COLO668 (cell line): ENCODE measurements around the gene LGALS3BP.
"Not testable (repeated sequence)": the region's sequence is repeated elsewhere in the genome, so short reads cannot be mapped to it uniquely, and the experiment has no call there.

Experiments used
- DNase-seq: peaks from one replicate; lab custom pipeline; 2025; ENCODE audit not compliant: unreplicated experiment; lab: John Stamatoyannopoulos, UW

The LGALS3BP gene, protein sequence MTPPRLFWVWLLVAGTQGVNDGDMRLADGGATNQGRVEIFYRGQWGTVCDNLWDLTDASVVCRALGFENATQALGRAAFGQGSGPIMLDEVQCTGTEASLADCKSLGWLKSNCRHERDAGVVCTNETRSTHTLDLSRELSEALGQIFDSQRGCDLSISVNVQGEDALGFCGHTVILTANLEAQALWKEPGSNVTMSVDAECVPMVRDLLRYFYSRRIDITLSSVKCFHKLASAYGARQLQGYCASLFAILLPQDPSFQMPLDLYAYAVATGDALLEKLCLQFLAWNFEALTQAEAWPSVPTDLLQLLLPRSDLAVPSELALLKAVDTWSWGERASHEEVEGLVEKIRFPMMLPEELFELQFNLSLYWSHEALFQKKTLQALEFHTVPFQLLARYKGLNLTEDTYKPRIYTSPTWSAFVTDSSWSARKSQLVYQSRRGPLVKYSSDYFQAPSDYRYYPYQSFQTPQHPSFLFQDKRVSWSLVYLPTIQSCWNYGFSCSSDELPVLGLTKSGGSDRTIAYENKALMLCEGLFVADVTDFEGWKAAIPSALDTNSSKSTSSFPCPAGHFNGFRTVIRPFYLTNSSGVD

DNA sequence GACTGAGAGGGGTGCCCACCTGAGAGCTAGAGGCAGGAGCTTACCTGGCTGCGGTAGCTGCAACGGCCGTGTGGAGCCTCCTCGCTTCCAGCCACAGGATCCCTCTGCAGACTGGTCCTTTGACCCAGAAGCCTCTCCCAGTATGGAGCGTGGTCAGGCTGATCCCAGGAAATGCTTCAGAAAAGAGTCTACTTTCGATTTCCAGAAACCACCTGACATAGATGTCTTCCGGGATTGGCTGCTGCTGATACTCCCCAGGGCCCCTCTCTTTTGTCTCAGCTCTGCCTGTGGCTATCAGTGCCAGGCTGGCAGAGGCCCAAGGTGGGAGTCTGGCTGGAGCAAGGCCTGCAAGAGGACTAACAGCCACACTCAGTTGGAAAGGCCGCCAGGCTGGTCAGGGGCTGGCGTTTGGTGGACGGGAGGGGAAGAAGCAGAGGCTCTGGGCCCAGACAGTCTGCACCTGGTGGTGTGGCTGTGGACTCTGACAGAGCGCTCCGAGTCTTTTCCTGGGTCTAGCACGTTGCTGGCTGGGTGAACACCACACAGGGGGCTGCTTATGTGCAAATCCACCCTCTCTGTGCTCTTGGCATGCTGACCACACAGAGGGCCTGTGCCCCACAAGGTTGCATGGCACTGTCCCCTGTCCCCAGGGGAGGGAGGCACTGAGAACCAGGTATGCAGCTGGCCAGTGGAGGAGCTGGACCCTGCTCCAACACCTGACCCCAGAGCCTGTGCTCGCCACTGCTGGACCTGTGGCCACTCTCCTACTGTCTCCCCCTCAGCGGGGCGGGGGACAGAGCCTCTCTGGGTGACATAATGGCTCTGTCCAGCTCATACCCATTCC lies at the start of gene LGALS3BP:
LGALS3BP (minus strand) TSS at position 144 of the 844 bp plus-strand sequence. CDS start 2,732 bp downstream, outside the sequence.
- DNase-seq: peak; percentile 72

DNA sequence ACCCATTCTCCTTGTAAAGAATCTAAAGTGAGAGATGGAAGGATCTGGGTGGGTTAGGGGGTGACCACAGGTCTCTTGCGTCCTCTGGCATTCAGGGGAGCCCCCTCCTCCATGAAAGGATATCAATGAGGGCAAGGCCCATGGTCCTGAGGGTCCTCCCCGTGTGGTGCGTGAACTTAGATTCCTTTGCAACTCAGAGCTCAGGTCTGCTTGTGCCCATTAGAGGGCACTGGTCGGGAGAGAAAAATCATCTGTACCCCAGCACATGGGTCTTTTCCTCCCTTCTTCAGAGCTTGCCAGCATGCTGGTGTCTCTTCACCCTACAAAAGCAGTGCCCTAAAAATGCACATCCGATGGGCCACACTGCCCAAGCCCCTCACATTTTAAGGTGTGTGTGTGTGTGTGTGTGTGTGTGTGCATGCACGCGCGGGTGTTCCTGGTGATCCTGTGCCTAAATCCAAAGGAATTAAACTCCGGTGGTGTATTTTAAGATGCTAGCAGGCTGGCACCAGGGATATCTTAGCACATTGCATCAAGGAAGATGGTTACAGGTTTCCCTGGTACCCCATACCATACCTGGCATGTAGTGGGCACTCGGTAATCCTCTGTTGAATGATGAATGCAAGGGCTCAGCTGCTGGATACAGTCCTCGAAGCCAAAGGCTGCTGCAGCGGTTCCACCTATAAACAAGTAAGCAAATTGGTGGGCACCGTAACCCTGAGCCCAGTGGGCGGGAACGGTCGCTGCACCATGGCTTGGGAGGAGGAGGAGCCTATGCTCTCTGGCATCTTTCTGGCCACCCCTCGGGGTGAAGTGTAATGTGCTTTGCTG lies 49.0 kb upstream of the LGALS3BP start:
- no peak for DNase-seq

DNA sequence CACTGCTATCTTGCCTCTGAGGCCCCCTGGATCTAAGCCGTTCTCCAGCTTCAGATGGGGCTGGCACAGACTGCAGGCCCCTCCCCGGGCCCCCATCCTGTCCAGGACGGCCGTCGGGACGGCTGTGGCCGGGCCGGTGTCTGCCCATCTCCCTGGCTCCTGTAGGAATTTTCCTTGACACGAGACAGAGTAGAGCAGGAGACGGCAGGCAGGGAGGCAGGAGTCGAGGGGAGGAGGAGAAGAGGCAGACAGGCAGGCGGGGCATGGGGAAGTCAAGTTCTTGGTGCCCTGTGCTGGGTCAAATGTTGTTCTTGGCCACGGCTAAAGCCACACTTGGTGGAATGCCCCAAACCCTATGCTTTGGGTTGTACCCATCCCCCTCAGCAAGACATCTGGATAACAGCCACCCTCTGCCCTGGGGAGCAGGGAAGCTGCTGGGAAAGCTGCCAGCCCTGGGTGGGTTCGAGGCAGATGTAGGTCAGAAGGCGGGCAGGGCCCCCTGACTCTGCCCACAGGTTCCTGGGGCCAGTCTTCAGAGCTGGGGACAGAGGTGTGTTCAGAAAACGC lies 48.3 kb upstream of the LGALS3BP start:
- DNase-seq: no peak

DNA sequence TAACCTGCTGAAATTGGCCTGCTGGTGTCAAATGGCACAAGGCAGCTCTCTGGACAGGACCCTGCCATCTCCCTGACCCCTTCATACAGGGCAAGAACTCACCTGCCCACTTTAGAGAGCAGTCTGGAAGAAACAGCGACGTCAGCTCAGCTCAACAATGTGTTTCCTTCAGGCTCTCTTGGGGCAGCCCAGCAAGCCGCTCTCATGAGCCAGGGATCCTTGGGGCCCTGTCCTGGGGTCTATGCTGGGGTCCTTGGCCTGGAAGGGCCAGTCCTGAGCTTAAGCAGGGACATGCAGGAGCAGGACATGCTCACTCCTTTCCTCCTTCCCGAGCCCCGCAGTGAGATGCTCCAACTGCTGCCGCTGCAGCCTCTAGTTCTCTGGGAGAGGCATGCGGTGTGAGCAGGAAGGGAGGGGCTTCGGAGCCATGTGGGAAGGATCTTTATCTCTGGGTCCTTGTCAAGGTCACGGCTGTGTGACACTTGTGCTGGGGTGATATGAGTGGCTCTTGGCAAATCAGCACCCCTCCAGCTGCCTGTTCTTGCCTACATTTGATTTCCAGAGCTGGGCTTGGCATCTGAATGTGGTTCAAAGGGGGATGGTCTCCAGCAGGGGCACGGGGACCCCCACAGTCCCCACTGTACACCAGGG lies 47.7 kb upstream of the LGALS3BP start:
- DNase-seq: no peak

DNA sequence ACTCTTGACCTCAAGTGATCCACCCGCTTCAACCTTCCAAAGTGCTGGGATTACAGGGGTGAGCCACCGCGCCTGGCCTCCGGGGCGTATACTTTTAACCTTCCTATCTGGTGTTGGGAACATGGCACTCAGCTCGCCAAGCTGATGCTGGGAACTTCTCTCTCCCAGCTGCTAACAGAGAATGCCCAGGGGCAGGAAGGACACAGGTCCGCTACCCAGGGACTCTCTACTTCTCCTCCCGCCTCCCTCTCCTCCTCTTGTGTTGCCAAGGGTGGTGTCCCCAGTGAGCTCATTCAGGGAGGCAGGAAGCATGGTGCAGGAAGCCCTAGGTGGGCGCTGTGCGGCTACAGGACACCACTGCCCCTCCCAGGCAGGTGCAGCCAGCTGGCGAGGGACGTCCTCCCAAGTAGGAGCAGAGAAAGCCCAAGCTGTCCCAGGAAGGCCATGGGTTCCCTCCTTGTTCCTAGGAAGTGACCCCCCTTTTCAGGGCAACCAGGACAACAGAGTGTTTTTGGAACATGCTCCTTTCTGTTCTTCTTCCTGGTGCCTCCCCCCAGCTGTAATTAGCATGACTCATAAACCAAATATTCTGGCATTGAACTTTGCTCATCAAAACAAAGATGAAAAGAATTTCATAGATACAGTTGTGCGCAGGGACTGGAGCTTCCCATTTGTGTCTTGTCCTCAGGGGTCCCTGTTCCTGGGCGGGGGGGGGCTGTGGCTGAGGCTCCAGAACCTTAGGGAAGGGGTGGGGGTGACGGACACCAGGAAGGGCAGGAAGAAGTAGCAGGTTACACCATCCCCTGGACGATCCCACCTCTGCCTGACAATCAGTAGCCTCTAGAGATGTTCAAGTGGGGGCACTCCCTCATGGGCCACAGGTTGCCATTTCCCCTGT lies 46.9 kb upstream of the LGALS3BP start:
- DNase-seq: peak; percentile 63

DNA sequence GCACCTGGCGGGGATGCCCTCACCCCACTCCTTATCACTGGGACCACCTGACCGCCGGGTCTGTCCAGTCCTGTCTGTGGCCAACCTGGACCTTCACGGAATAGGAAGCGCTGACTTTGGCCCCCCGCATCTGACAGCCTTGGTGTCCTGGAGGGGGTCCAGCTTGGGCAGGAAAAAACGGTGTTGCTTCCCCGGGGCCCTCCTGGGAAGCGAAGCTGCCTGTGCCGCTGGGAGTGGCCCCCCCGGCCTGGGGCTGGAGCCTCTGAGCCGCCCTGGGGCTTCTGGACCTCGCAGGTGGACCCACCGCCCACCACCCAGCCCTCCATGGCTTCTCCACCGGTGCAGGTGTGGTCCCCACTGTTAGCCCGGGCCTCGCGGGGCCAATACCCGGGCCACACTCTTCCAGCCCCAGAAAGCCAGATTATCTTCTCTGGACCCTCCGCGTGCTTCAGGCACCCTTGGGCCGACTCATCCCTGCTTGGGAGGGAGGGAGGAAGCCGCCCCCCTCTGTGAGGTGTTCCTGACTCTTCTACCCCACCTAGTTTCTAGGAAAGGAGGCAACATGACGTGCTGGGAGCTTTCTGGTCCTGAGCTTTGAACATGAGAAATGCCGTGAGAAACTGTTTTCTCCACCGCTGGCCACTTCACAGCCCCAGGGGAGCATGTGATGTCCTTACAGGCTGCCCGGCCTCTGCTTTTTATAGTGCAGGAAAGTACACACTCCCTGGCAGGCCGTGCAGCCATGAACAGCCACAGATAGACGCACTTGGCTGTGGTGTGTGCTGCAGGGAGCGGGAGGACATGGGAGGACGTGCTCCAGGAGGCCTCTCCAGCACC lies 45.4 kb upstream of the LGALS3BP start:
- peak; percentile 30 for DNase-seq

DNA sequence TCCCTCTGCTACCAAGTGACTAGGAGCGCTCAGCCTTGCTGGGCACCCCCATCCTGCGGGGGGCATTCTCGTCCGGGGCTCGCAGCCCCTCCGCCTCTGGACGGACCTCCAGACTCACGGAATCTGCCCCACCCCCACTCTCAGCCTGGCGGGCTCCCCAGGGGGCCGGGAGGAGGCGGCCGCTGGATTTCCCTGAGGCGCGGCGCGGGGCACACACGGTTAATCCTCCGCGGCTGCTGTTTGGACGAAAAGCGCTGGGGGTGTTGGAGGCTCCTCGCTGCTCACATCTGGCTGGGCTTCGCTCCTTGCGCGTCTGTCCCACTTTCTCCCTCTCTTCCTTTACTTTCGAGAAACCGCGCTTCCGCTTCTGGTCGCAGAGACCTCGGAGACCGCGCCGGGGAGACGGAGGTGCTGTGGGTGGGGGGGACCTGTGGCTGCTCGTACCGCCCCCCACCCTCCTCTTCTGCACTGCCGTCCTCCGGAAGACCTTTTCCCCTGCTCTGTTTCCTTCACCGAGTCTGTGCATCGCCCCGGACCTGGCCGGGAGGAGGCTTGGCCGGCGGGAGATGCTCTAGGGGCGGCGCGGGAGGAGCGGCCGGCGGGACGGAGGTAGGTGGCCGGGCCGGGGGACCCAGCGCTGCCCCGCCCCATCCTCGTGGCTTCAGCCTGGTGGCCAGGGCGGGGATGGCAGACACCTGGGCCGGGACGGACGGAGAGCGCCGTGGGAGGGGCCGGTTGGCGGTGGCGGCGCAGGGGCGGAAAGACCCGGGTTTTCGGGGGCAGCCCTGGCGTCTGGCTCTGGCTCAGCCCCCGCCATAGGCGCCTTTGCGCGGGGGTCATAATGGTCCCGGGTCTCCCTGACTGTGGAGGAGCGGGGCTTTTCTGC lies 44.4 kb upstream of the LGALS3BP start, which contains the start of gene C1QTNF1:
C1QTNF1 (plus strand) TSS at position 284 of the 886 bp plus-strand sequence. CDS start 19,800 bp downstream, outside the sequence.
- DNase-seq: peak; percentile 68

DNA sequence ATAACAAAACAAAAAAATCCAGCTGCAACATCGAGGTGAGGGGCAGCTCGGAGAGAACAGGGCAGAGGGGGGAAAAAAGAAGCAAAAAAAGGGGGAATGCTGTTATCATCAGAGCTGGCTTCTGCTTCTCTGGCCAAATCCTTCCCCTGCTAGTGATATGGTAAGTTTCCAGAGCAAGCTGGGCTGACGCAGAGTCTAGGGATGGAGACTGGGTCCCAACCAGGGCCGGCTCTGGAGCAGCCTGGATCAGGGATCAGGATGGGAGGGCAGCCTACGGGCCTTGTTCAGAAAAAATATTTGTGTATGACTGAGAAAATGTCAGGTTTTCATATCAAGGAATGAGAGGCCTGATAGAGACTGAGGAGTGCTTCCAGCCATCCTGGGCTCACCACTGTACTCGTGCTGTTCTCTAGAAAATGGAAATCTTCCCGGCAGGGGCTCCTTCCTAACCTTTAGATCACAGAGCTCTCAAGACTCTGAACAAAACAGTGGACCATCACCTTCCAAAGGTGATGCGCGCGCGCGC lies 43.5 kb upstream of the LGALS3BP start:
- DNase-seq: no peak

DNA sequence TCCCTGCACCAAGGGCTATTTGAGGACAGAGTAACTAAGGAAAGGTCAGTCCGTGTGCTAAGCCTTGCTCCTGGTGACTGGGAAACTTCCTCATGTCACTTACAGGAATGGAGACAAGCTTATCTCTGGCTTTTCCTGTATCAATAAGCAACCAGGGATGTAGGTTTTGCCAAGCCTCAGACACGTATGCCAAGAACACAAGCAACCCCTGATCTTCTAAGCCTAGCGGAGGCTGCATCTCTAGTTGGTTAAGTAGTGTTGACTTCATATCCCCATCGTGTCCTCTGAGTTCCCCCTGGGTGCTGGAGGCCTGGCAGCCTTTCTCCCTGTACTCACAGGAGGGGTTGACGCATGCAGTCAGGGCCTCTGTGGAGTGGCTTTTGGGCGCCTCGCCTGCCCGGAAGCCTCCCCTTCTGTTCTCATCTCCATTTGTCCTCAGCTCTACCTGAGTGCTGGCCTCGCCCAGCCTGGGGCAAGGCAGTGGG lies 42.8 kb upstream of the LGALS3BP start:
- no peak for DNase-seq

DNA sequence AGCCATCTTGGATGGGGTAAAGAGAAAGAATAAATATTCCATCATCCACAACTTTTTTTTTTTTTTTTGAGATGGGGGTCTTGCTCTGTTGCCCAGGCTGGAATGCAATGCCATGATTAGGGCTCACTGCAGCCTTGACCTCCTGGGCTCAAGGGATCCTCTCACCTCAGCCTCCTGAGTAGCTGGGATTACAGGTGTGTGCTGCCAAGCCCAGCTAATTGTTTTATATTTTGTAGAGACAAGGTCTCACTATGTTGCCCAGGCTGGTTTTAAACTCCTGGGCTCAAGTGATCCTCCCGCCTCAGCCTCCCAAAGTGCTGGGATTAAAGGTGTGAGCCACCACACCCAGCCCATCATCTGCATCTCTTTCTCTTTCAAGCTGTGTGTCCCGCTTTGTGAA lies 42.2 kb upstream of the LGALS3BP start:
- not testable (repeated sequence) for DNase-seq

DNA sequence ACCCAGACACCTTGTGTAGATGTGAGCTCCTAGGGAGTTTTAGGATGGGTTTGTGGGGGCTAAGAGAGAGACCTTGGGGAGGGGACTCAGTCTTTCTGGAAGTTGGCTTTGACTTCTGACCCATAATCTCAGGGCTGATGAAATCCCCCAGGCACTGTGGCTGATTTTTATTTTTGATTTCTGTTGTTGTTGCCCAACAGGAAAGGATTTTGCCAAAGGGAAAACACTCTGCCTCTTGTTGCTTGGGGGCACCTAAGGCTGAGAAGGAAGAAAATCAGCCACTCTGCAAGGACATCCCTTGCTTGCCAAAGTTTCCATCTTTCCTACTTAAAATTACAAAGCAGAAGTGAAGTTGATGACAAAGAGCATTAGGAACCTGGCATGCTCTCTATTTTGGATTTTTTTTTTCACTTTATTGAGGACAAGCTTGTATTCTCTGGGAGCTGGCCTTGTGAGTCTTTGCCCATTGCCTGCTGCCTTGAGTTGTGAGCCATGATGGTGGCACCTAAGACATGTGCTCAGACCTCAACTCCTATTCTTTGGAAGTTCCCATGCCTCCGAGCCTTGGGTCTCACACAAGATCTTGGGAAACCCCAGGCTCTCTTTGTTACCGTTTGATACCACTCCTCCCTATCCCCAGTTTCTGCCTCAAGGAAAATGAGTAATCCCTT lies 41.0 kb upstream of the LGALS3BP start:
- no peak for DNase-seq

DNA sequence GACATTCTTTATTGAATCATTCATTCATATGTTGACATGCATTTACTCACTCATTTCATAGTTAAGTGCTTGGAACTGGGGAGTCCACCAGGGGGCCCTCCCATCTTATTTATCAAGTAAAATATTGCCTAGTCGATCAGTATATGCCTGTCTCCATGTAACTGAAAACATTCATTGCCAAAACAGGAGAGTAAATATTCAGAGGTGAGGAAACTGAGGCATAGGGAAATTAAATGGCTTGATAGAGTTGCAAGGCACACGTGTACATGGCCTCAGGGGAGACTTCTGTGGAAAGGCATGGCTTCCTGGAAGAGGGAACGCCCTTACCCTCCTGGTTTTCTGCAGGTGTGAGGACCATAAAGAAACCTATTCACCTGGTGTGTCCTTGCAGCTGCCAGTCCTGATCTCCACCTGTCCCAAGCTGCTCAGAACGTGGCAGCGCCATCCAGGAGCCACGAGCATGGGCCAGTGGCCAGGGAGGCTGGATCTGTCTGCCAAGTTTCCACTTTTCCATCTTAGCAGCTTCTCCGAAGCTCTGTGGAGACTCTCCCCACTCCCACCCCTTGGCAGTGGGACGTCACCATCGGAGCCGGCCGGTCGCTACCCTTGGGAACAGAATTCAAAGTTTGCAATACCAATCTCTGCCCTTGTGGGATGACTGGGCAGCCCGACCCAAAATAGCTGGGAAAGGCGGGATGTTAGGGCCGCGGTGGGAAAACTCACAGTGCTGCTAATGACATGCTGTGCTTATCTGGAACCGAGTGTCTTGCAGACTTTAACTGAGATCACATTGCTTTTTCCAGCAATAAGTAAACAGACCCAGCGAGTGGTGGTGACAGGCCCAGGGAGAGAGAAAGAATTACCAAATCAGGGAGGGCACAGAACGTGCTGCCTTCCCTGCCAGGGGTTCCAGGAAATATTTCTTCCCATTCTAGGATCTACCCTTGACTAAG lies 40.2 kb upstream of the LGALS3BP start:
- peak; percentile 60 for DNase-seq

DNA sequence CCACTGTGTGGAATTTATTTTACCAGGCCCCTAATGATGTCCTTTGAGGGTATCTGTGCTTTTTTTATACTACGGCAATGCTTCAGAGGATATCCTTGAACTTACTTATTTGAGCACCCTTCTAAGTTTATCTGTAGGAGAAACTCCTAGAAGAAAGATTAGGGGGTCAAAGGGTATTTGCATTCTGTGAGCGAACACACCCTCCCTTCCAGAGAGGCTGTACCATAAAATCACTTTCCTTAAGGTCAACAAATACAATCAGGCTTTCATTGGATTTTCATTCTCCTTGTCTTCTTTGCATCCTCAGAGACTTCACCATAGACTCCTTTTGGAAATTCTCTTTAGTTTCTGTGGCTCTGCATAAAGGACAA lies 39.5 kb upstream of the LGALS3BP start:
- no peak for DNase-seq

DNA sequence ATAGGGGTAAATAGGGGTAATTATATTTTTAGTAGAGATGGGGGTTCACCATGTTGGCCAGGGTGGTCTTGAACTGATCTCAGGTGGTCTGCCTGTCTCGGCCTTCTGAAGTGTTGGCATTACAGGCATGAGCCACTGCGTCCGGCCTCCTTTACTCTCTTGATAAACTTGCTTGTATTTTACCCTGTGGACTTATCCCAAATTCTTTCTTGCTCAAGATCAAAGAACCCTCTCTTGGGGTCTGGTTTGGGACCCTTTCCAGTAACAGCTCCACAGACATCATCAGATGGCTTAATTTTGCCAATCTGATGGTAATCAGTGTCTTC lies 38.6 kb upstream of the LGALS3BP start:
- no peak for DNase-seq
